Type B pancreatic cell (in vitro differentiated cells): ENCODE results near the gene CCDC171. TPM values are rescaled to one million over a fixed set of nuclear protein-coding genes. Genes with fewer than 3 reads are reported as not detected.

Experiments used
- DNase-seq: peaks from one replicate; pipeline ENCODE4 v3.0.0; 2021; ENCODE audit warnings: mixed read lengths; ENCODE audit not compliant: unreplicated experiment; ENCODE audit errors: extremely low spot score
- H3K27ac Mint-ChIP-seq: 2 replicates; pipeline ENCODE4 v1.8.0; 2021; ENCODE audit warnings: mild to moderate bottlenecking, mixed read lengths
- H3K27me3 Mint-ChIP-seq: 2 replicates; pipeline ENCODE4 v1.8.0; 2021; ENCODE audit warnings: mixed read lengths
- H3K36me3 Mint-ChIP-seq: 2 replicates; pipeline ENCODE4 v1.8.0; 2021; ENCODE audit warnings: mixed read lengths
- H3K4me1 Mint-ChIP-seq: one replicate; pipeline ENCODE4 v1.8.0; 2021; ENCODE audit warnings: mixed read lengths; ENCODE audit not compliant: unreplicated experiment
- H3K4me3 Mint-ChIP-seq: 2 replicates; pipeline ENCODE4 v1.8.0; 2021; ENCODE audit warnings: mild to moderate bottlenecking, mixed read lengths
- H3K9me3 Mint-ChIP-seq: 2 replicates; pipeline ENCODE4 v1.8.0; 2021; ENCODE audit warnings: mixed read lengths
- total RNA-seq: library from RNA; stranded (reverse); gene quantifications from 2 replicates; pipeline ENCODE4 v1.2.1, GENCODE V29; 2021; ENCODE audit warnings: low replicate concordance
- TF ChIP-seq, protein P1 (sequence below): fragments of 200-600 bp; sonication (generic); conservative IDR thresholded peaks from 2 replicates; pipeline ENCODE4 v1.5.0; 2021; ENCODE audit warnings: antibody characterized with exemption, mild to moderate bottlenecking

The CCDC171 gene
- total RNA-seq, 1 donor from 2014 or later: 7.4 TPM

DNA sequence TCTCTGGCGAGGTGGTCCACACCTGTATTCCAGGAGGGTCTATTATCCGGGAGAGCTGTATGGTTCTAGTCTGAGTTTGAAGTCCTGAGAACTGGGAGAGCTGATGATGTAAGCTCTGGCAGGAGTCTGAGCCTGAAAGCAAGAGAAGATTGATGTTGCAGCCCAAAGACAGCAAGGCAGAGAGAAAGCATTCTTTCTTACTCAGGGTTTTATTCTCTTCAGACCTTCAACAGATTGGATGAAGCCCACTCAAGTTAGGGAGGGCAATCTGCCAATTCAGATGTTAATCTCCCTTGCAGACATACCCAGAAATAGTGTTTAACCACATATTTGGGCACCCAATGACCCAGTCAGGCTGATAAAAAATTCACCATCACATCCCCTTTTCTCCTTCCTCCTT is 159.1 kb downstream of the CCDC171 start:
- TF ChIP-seq, protein P1, sequence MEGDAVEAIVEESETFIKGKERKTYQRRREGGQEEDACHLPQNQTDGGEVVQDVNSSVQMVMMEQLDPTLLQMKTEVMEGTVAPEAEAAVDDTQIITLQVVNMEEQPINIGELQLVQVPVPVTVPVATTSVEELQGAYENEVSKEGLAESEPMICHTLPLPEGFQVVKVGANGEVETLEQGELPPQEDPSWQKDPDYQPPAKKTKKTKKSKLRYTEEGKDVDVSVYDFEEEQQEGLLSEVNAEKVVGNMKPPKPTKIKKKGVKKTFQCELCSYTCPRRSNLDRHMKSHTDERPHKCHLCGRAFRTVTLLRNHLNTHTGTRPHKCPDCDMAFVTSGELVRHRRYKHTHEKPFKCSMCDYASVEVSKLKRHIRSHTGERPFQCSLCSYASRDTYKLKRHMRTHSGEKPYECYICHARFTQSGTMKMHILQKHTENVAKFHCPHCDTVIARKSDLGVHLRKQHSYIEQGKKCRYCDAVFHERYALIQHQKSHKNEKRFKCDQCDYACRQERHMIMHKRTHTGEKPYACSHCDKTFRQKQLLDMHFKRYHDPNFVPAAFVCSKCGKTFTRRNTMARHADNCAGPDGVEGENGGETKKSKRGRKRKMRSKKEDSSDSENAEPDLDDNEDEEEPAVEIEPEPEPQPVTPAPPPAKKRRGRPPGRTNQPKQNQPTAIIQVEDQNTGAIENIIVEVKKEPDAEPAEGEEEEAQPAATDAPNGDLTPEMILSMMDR: no peak
- DNase-seq: no peak
- H3K27ac Mint-ChIP-seq: no peak overlapping the region
- peaks cover 3% of the 10 kb centered on the region for H3K36me3 Mint-ChIP-seq
- H3K9me3 Mint-ChIP-seq: no peaks in the 10 kb centered on the region
- H3K27me3 Mint-ChIP-seq: no peaks in the 10 kb centered on the region
- H3K4me1 Mint-ChIP-seq: peaks cover 20% of the 10 kb centered on the region
- no peak overlapping the region for H3K4me3 Mint-ChIP-seq

DNA sequence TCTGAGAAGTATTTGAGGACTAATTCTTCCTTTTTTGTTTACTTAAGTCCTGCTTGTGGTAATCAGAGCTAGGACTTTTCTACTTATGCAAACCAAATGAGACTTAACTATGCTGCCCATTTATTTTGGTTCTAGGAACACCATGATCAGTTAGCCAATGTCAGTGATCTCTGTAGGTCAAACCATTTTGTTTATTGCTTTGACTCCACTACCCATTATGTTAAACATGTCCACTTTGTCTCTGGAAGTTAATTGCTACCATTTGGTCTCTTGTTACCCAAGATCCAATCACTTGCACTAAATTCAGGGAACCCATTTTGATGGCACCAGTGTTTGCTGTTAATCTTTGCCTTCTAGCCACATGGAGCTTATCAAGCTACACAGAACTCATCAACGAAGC is 161.9 kb downstream of the CCDC171 start:
- H3K27me3 Mint-ChIP-seq: no peaks in the 10 kb centered on the region
- H3K36me3 Mint-ChIP-seq: peaks cover 6% of the 10 kb centered on the region
- DNase-seq: no peak
- TF ChIP-seq, protein P1: no peak
- H3K27ac Mint-ChIP-seq: no peak overlapping the region
- H3K9me3 Mint-ChIP-seq: no peaks in the 10 kb centered on the region
- H3K4me1 Mint-ChIP-seq: peaks cover 20% of the 10 kb centered on the region
- H3K4me3 Mint-ChIP-seq: no peak overlapping the region

- H3K4me1 Mint-ChIP-seq: peaks cover 15% of the 10 kb centered on the region
- TF ChIP-seq, protein P1: no peak
- H3K4me3 Mint-ChIP-seq: no peak overlapping the region
- no peaks in the 10 kb centered on the region for H3K27me3 Mint-ChIP-seq
- no peak overlapping the region for H3K27ac Mint-ChIP-seq
- no peak for DNase-seq
- H3K36me3 Mint-ChIP-seq: peaks cover 6% of the 10 kb centered on the region
- no peaks in the 10 kb centered on the region for H3K9me3 Mint-ChIP-seq
These were observed 164.6 kb downstream of the CCDC171 start for GRCh38 chr9:15717290-15717967.

- H3K36me3 Mint-ChIP-seq: peaks cover 6% of the 10 kb centered on the region
- no peaks in the 10 kb centered on the region for H3K9me3 Mint-ChIP-seq
- no peak overlapping the region for H3K4me3 Mint-ChIP-seq
- TF ChIP-seq, protein P1: no peak
- H3K27me3 Mint-ChIP-seq: no peaks in the 10 kb centered on the region
- H3K27ac Mint-ChIP-seq: no peak overlapping the region
- no peak for DNase-seq
- H3K4me1 Mint-ChIP-seq: peaks cover 22% of the 10 kb centered on the region
These were observed 165.6 kb downstream of the CCDC171 start for GRCh38 chr9:15718423-15718822.

DNA sequence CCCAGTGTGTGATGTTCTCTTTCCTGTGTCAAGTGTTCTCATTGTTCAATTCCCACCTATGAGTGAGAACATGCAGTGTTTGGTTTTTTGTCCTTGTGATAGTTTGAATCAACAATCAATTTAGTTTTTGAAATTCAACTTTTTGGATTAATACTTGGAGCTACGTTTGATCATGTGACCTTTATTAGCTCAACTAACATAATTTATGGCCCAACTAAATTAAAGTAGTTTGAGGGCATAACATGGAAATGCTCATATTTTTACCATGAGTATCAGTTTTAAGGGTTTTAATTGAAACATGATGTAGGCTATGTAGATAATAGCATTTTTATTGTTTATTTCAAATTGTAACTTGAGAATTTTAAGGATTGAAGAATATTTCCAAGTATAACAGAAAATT is 168.0 kb downstream of the CCDC171 start:
- H3K4me1 Mint-ChIP-seq: peaks cover 15% of the 10 kb centered on the region
- peaks cover 3% of the 10 kb centered on the region for H3K36me3 Mint-ChIP-seq
- no peaks in the 10 kb centered on the region for H3K27me3 Mint-ChIP-seq
- H3K27ac Mint-ChIP-seq: no peak overlapping the region
- no peaks in the 10 kb centered on the region for H3K9me3 Mint-ChIP-seq
- TF ChIP-seq, protein P1: no peak
- DNase-seq: no peak
- no peak overlapping the region for H3K4me3 Mint-ChIP-seq
